Measurements from ENCODE around the gene ZC3H14.

GRCh38 chr14:88669346-88669745 lies 106.5 kb downstream of the ZC3H14 start:
- no peak for TF ChIP-seq CTCF (IDR thresholded peaks at IDR 0.05)
- TF ChIP-seq POLR2A (IDR thresholded peaks at IDR 0.05): no peak
- no peak for TF ChIP-seq EP300 (IDR thresholded peaks at IDR 0.05)

All from tibial nerve (tissue), 4 donors.